ENCODE data around the gene MYH10.
"Not testable (repeated sequence)": the region's sequence is repeated elsewhere in the genome, so short reads cannot be mapped to it uniquely, and the experiment has no call there.

Gene MYH10

DNA sequence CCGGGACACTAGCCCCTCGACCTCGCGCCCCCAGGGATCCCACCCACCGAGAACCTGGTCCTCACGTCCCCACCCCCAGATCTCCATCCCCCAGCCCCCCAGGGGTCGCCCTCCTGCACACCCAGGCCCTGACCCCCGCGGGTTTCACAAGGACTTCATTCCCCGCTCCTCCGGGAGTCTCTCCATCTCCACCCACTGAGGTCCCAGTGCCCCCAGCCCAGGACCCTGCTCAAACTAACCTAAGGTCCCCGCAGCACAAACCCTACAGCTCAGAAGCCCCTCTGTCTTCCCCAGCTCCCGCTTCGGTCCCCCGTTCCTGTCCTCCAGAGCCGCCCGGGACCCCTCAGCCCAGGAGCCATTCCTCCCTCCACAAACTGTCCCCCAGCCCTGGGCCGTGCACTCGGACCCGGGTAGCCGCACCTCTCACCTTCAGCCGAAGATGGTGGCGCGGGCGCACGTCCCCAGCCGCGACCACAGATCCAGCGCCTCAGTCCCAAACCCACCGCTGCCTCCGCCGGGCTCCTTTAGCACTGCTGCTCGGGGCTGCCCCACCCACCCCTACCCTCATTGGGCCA lies at the start of gene MYH10:
Gene MYH10, minus strand, starts transcription at position 499 of the 575 bp plus-strand sequence. CDS start 7,479 bp downstream, outside the sequence.
- no peak for FAIRE-seq

DNA sequence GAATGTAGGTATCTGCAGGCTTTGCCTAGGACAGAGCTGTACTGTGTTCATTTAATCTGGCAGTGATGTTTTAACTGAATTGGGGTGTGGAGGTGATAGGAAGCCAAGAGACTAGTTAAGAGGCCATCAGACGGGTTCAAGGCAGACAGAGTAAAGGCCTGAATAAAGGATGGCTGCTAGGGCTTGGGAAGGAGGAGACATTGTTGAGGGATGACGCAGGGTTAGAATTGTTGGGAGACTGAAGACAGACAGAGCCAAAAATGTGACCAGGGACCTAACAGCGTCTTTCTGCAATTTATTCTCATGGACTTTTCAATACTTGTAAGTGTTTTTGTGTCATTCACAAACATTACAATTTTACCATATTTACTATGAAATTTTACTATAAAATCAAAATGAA lies 48.6 kb upstream of the MYH10 start:
- no peak for FAIRE-seq

DNA sequence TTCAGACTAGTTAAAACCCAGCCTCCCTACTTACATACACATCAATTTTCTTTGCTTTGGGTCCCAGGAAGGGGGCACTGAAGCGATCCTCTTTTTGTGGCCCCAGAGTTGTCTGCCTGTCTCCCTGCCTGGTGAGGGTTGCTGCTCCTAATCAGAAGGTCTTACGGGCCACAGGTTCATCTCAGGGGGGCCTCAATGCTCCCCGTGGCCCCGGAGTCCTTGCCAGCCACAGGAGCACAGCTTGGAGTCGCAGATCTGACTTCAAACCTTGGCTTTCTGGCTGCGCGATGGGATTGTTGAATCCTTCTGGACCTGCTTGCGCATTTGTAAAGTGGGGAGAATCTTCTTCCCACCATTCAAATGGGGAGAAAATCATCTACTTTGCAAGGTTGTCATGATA lies 44.8 kb upstream of the MYH10 start:
- no peak for FAIRE-seq

GRCh38 chr17:8674344-8675305 lies 44.1 kb upstream of the MYH10 start:
- FAIRE-seq: no peak

DNA sequence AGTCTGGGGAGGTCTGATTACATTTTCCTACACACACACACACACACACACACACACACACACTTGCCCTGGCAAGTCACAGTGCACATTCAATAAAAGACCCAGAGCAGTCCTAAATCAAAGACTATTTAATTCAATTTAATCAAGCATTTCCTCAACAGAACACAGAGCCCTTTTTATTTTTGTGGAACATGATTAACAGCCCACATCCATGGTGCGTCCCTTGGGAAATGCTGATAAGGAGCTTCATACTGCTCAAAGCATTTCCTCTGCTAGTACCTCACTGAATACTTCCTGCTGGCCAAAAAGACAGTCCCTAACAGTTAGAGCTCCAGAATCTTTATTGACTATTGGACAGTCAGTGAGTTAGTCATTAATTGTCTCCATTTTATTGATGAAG lies 43.1 kb upstream of the MYH10 start:
- no peak for FAIRE-seq

- FAIRE-seq: no peak
These were observed 41.8 kb upstream of the MYH10 start for GRCh38 chr17:8672326-8672725.

DNA sequence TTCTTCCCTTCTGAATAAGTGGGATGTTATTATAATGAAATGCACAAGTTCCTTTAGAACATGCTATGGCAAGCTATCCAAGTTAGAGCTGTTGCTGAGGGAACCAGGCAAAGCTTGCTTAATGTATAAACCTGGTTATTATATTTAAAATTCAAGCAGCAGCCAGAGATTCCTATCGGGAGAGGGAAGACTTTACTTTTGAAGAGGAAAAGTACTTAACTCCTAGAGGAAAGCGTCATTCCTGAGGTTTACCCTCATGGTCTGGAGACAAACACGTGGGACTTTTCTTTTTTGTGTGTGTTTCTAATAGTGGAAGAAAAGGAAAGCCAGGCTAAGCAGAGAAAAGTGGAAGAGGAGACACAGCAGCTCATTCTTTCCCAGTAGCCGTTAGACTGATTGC lies 39.9 kb upstream of the MYH10 start:
- no peak for FAIRE-seq

- FAIRE-seq: no peak
These were observed 37.7 kb upstream of the MYH10 start for GRCh38 chr17:8668176-8668740.

- no peak for FAIRE-seq
These were observed 36.9 kb upstream of the MYH10 start for GRCh38 chr17:8667421-8667820.

- no peak for FAIRE-seq
These were observed 35.2 kb upstream of the MYH10 start for GRCh38 chr17:8665684-8666083.

GRCh38 chr17:8664456-8665126 lies 34.1 kb upstream of the MYH10 start:
- FAIRE-seq: no peak

DNA sequence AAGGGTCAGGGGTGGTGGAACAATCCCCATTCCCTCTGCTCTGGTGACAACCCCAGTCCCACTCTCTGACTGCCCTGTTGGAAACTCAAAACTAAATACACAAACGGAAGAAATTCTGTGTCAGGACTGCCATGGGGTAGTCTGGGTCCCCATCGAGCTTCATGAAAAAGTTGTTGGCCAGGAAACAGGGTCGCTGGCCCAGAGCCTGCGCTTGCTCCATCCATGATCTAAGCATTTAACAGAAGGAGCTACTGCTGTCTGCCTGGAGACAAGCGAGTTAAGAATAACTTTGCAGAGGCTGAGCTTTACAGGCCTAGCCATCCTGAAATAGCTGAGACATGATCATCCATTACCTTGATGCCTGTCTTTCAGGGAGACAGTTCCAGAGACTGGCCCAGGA lies 32.4 kb upstream of the MYH10 start:
- no peak for FAIRE-seq

DNA sequence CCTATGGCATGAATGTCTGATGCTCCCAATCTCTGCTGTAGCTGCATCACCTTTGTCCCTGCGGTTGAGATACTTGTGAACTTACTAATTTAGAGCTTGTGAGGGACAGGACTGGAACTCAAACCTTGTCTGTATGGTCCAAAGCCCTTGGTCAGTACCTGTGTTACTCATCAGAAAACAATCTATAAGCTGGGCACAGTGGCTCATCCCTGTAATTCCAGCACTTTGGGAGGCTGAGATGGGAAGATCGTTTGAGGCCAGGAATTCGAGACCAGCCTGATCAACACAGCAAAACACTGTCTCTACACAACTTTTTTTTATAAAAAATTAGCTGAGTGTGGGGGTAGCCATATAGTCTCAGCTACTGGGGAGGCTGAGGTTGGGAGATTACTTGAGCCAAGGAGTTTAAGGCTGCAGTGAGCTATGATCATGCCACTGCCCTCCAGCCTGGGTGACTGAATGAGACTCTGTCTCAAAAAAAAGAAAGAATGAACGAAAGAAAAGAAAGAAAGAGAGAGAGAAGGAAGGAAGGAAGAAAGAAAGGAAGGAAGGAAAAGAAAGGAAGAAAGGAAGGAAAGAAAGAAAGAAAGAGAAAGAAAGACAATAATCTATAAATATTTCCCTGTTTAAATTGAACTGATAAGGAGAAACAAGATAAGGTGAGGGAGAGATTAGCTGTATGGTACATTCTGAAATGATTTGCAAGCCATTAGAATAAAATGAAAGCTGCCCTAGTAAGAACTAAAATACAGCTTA lies 31.7 kb upstream of the MYH10 start:
- FAIRE-seq: no peak

- not testable (repeated sequence) for FAIRE-seq
These were observed 30.2 kb upstream of the MYH10 start for GRCh38 chr17:8660709-8661108.

DNA sequence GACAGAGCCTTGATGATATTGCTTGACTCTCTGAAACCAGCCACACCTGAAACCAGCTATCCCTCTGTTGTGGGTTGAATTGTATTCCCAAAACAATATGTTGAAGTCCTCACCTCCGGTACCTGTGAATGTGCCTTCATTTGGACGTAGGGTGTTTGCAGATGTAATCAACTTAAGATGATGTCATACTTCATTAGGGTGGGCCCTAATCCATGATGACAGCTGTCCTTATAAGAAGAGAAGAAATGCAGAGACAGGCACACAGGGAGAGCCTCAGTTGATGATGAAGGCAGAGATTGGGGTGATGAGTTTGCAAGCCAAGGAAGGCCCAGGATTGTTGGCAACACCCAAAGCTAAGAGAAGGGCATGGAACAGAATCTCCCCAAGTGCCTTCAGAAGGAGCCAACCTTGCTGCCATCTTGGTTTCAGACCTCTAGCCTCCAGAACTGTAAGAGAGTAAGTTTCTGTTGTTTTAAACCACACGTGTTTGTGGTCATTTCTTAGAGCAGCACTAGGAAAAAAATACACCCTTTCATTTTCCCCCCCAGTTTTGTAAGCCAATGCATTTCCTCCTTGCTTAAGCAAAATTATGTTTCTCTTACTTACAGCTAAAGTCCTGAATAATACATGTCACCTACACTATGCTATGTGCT lies 29.4 kb upstream of the MYH10 start:
- FAIRE-seq: no peak

- no peak for FAIRE-seq
These were observed 28.3 kb upstream of the MYH10 start for GRCh38 chr17:8658810-8659209.

- no peak for FAIRE-seq
These were observed 26.2 kb upstream of the MYH10 start for GRCh38 chr17:8656693-8657092.

DNA sequence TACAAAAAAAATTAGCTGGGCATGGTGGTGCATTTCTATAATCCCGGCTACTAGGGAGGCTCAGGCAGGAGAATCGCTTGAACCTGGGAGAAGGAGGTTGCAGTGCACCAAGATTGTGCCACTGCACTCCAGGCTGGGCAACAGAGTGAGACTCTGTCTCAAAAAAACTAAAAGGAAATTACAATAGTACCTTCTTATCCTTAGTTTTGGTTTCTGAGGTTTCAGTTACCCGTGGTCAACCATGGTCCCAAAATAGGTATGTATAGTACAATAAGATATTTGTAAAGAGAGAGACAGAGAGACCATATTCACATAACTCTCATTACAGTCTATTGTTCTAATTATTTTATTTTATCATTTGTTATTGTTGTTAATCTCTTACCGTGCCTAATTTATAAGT lies 24.3 kb upstream of the MYH10 start:
- FAIRE-seq: no peak

DNA sequence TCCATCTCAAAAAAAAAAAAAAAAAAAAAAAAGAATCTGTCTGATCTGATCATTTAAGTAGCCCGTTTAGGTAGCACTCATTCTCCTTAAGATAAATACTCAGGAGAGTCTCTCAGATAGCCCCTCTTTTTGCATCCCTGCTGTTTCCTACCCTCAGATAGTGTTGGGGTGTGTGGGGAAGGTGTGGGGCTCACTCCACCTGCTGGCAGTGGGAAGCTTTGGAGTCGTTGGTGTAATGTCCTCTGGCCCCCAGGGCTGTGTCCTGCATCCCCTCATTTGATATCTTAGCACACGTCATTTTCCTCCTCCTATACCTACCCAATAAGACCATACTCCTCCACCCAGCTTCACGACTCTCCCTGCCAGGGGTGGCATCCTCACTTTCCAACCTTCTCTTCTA lies 20.5 kb upstream of the MYH10 start:
- no peak for FAIRE-seq

- no peak for FAIRE-seq
These were observed 19.6 kb upstream of the MYH10 start for GRCh38 chr17:8650119-8650499.

GRCh38 chr17:8649157-8650118 lies 18.9 kb upstream of the MYH10 start:
- no peak for FAIRE-seq

Data from colon (tissue), 2 donors.